Measurements from ENCODE around the gene PLIN1.

Gene PLIN1

GRCh38 chr15:89672221-89673164, 6.7 kb downstream of the PLIN1 start:
- no peak overlapping the region for H3K27ac ChIP-seq (ENCODE audit: low read length)
- no peaks in the 10 kb centered on the region for H3K27me3 ChIP-seq (ENCODE audit: control insufficient read depth in 1 of 2, insufficient read depth in 2 of 2, low read length in 2 of 2)
- no peak overlapping the region for H3K4me3 ChIP-seq (ENCODE audit: low read length in 2 of 2)
- peaks cover 3% of the 10 kb centered on the region for H3K4me1 ChIP-seq (ENCODE audit: control insufficient read depth, insufficient read depth, low read length)
- H3K36me3 ChIP-seq (ENCODE audit: control insufficient read depth in 2 of 2, insufficient read depth in 2 of 2, low read length in 2 of 2), result no peaks in the 10 kb centered on the region
- no peaks in the 10 kb centered on the region for H3K9me3 ChIP-seq (ENCODE audit: control insufficient read depth in 2 of 2, low read length in 2 of 2)
- H3K9ac ChIP-seq (ENCODE audit: low read length in 2 of 2), result peak overlapping the region in 1 of 2 donors; percentile 21

DNA sequence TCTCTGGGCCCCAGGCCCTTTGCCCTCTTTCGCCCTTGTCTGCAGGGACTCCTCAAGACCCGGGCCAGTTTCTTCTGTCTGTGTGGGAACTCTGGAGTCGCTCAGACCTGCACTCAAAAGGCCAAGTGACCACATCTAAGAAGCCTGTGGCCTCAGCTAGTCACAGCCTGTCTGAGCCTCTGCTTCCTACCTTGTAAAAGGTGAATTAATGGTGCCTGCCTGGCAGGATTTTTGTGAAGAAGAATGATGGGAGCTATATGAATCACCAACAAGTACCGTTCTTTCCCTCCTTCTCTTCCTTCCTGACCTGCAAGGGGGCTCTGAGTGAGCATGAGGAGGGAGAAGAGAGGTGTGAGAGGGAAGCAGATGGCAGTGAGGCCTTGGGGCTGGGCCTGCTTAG, 7.5 kb downstream of the PLIN1 start:
- no peak overlapping the region for H3K27ac ChIP-seq (ENCODE audit: low read length)
- no peaks in the 10 kb centered on the region for H3K36me3 ChIP-seq (ENCODE audit: control insufficient read depth in 2 of 2, insufficient read depth in 2 of 2, low read length in 2 of 2)
- no peak overlapping the region for H3K9ac ChIP-seq (ENCODE audit: low read length in 2 of 2)
- H3K9me3 ChIP-seq (ENCODE audit: control insufficient read depth in 2 of 2, low read length in 2 of 2), result no peaks in the 10 kb centered on the region
- H3K27me3 ChIP-seq (ENCODE audit: control insufficient read depth in 1 of 2, insufficient read depth in 2 of 2, low read length in 2 of 2), result no peaks in the 10 kb centered on the region
- peaks cover 3% of the 10 kb centered on the region for H3K4me1 ChIP-seq (ENCODE audit: control insufficient read depth, insufficient read depth, low read length)
- H3K4me3 ChIP-seq (ENCODE audit: low read length in 2 of 2), result no peak overlapping the region

- no peaks in the 10 kb centered on the region for H3K27me3 ChIP-seq (ENCODE audit: control insufficient read depth in 1 of 2, insufficient read depth in 2 of 2, low read length in 2 of 2)
- no peak overlapping the region for H3K9ac ChIP-seq (ENCODE audit: low read length in 2 of 2)
- no peaks in the 10 kb centered on the region for H3K9me3 ChIP-seq (ENCODE audit: control insufficient read depth in 2 of 2, low read length in 2 of 2)
- peaks cover 3% of the 10 kb centered on the region for H3K4me1 ChIP-seq (ENCODE audit: control insufficient read depth, insufficient read depth, low read length)
- no peaks in the 10 kb centered on the region for H3K36me3 ChIP-seq (ENCODE audit: control insufficient read depth in 2 of 2, insufficient read depth in 2 of 2, low read length in 2 of 2)
- no peak overlapping the region for H3K4me3 ChIP-seq (ENCODE audit: low read length in 2 of 2)
- no peak overlapping the region for H3K27ac ChIP-seq (ENCODE audit: low read length)
Observed at GRCh38 chr15:89670971-89671560, 8.1 kb downstream of the PLIN1 start.

- peaks cover 9% of the 10 kb centered on the region for H3K4me1 ChIP-seq (ENCODE audit: control insufficient read depth, insufficient read depth, low read length)
- H3K27ac ChIP-seq (ENCODE audit: low read length), result no peak overlapping the region
- H3K27me3 ChIP-seq (ENCODE audit: control insufficient read depth in 1 of 2, insufficient read depth in 2 of 2, low read length in 2 of 2), result no peaks in the 10 kb centered on the region
- H3K4me3 ChIP-seq (ENCODE audit: low read length in 2 of 2), result no peak overlapping the region
- no peak overlapping the region for H3K9ac ChIP-seq (ENCODE audit: low read length in 2 of 2)
- H3K36me3 ChIP-seq (ENCODE audit: control insufficient read depth in 2 of 2, insufficient read depth in 2 of 2, low read length in 2 of 2), result no peaks in the 10 kb centered on the region
- no peaks in the 10 kb centered on the region for H3K9me3 ChIP-seq (ENCODE audit: control insufficient read depth in 2 of 2, low read length in 2 of 2)
Observed at GRCh38 chr15:89669941-89670340, 9.2 kb downstream of the PLIN1 start.

DNA sequence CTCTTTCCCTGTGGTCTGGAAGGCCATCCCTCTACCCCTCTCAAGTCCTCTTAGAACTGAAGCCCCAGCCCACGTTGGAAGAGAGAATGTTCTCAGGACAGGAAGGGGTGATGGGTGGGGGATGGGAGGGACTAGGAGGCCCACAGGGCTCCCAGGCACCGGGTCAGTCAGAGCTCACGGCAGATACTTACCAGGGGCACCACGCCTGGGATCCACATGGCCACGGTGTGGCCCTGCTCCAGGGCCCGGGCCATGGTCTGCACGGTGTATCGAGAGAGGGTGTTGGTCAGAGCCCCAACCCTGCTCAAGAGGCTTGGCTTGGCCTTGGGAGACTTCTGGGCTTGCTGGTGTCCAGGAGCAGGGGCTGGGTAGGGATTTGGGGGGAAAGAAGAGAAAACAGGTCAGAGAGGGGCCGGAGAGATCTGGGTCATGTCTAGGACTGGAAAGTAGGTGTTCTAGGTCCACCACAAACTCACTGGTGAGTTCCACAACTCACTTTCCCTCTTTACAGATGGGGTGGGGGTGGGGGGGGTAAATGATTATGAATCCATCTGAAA, 9.8 kb downstream of the PLIN1 start:
- Histone ChIP-seq H3K36me3 (ENCODE audit: control insufficient read depth in 2 of 2, insufficient read depth in 2 of 2, low read length in 2 of 2) (no peaks in the 10 kb centered on the region), H3K9ac (ENCODE audit: low read length in 2 of 2) (no peak overlapping the region), H3K4me3 (ENCODE audit: low read length in 2 of 2) (no peak overlapping the region), H3K27me3 (ENCODE audit: control insufficient read depth in 1 of 2, insufficient read depth in 2 of 2, low read length in 2 of 2) (no peaks in the 10 kb centered on the region), H3K27ac (ENCODE audit: low read length) (no peak overlapping the region), H3K4me1 (ENCODE audit: control insufficient read depth, insufficient read depth, low read length) (peaks cover 11% of the 10 kb centered on the region), H3K9me3 (ENCODE audit: control insufficient read depth in 2 of 2, low read length in 2 of 2) (no peaks in the 10 kb centered on the region)

DNA sequence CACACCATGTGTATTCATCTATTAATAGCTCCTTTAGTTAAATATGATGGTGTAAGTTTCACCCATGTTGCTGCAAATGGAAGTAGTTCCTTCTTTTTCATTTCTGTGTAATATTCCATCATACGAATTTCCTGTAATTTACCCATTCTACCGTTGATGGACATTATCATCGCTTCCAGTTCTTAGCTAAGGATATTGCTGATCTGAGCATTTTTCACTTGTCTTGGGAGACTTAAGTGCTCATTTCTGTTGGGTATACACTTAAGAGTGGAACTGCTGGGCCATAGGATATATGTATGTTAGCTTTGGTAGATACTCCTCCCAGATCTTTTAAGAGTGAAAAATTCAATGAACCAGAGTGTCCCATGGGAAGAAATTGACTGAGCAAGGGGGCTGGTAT, 11.0 kb downstream of the PLIN1 start:
- no peaks in the 10 kb centered on the region for H3K36me3 ChIP-seq (ENCODE audit: control insufficient read depth in 2 of 2, insufficient read depth in 2 of 2, low read length in 2 of 2)

GRCh38 chr15:89667706-89667960, 11.5 kb downstream of the PLIN1 start:
- Histone ChIP-seq H3K27me3 (ENCODE audit: control insufficient read depth in 1 of 2, insufficient read depth in 2 of 2, low read length in 2 of 2) (no peaks in the 10 kb centered on the region), H3K27ac (ENCODE audit: low read length) (no peak overlapping the region), H3K36me3 (ENCODE audit: control insufficient read depth in 2 of 2, insufficient read depth in 2 of 2, low read length in 2 of 2) (no peaks in the 10 kb centered on the region), H3K4me3 (ENCODE audit: low read length in 2 of 2) (no peak overlapping the region), H3K9me3 (ENCODE audit: control insufficient read depth in 2 of 2, low read length in 2 of 2) (no peaks in the 10 kb centered on the region), H3K4me1 (ENCODE audit: control insufficient read depth, insufficient read depth, low read length) (peaks cover 17% of the 10 kb centered on the region), H3K9ac (ENCODE audit: low read length in 2 of 2) (no peak overlapping the region)

More for the DNA sequence above, 11.0 kb downstream of the PLIN1 start:
- no peaks in the 10 kb centered on the region for H3K9me3 ChIP-seq (ENCODE audit: control insufficient read depth in 2 of 2, low read length in 2 of 2)
- no peak overlapping the region for H3K4me3 ChIP-seq (ENCODE audit: low read length in 2 of 2)
- no peak overlapping the region for H3K9ac ChIP-seq (ENCODE audit: low read length in 2 of 2)
- H3K27ac ChIP-seq (ENCODE audit: low read length), result no peak overlapping the region
- H3K4me1 ChIP-seq (ENCODE audit: control insufficient read depth, insufficient read depth, low read length), result peaks cover 12% of the 10 kb centered on the region
- H3K27me3 ChIP-seq (ENCODE audit: control insufficient read depth in 1 of 2, insufficient read depth in 2 of 2, low read length in 2 of 2), result no peaks in the 10 kb centered on the region

GRCh38 chr15:89666858-89667705, 12.1 kb downstream of the PLIN1 start:
- Histone ChIP-seq H3K27me3 (ENCODE audit: control insufficient read depth in 1 of 2, insufficient read depth in 2 of 2, low read length in 2 of 2) (no peaks in the 10 kb centered on the region), H3K4me3 (ENCODE audit: low read length in 2 of 2) (no peak overlapping the region), H3K36me3 (ENCODE audit: control insufficient read depth in 2 of 2, insufficient read depth in 2 of 2, low read length in 2 of 2) (no peaks in the 10 kb centered on the region), H3K9me3 (ENCODE audit: control insufficient read depth in 2 of 2, low read length in 2 of 2) (no peaks in the 10 kb centered on the region), H3K27ac (ENCODE audit: low read length) (no peak overlapping the region), H3K9ac (ENCODE audit: low read length in 2 of 2) (no peak overlapping the region), H3K4me1 (ENCODE audit: control insufficient read depth, insufficient read depth, low read length) (peaks cover 19% of the 10 kb centered on the region)

DNA sequence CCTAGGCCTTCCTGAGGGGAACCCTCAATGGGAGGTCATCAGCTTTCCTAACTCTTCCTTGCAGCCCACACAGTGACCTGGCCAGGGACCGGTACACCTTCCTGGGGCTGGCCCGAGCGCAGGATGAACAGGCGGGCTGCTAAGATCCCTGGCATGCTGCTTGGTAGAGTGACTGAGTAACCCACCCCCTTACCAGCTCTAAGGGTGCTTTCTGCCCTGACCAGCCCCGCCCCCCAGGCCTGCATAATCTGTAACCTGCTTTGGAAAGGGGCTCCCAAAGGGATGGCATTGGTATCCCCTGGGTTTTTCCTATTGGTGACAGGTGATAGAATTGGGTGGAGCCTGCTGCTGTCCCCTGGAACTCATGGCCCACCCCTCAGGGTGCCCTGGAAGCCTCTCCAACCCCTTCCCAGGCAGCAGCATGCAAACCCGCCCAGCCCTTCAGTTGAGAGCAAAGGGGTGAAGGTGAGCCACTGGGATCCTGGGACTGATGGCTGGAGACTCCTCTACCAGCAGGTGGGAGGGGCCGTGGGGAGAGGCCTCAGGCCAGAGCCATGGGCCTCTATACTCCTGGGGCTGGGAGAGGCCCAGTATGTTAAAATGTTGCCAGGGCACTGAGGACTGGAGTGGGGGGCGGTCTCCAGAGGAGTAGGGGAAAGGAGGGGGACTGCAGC, 12.8 kb downstream of the PLIN1 start:
- Histone ChIP-seq H3K36me3 (ENCODE audit: control insufficient read depth in 2 of 2, insufficient read depth in 2 of 2, low read length in 2 of 2) (no peaks in the 10 kb centered on the region), H3K9ac (ENCODE audit: low read length in 2 of 2) (peak overlapping the region; percentile 71 to 78), H3K4me3 (ENCODE audit: low read length in 2 of 2) (peak overlapping the region; percentile 40 to 66), H3K27ac (ENCODE audit: low read length) (peak overlapping the region; percentile 78), H3K4me1 (ENCODE audit: control insufficient read depth, insufficient read depth, low read length) (peaks cover 17% of the 10 kb centered on the region), H3K27me3 (ENCODE audit: control insufficient read depth in 1 of 2, insufficient read depth in 2 of 2, low read length in 2 of 2) (no peaks in the 10 kb centered on the region), H3K9me3 (ENCODE audit: control insufficient read depth in 2 of 2, low read length in 2 of 2) (no peaks in the 10 kb centered on the region)
